ENCODE measurements around the gene HNRNPUL1. TPM values are rescaled to one million over a fixed set of nuclear protein-coding genes. Genes with fewer than 3 reads are reported as not detected.

HNRNPUL1 gene
- total and polyA plus RNA-seq, 2 donors (not counting 1 experiment from before 2014, with no cell fraction given), result 60.7 to 273 TPM

DNA sequence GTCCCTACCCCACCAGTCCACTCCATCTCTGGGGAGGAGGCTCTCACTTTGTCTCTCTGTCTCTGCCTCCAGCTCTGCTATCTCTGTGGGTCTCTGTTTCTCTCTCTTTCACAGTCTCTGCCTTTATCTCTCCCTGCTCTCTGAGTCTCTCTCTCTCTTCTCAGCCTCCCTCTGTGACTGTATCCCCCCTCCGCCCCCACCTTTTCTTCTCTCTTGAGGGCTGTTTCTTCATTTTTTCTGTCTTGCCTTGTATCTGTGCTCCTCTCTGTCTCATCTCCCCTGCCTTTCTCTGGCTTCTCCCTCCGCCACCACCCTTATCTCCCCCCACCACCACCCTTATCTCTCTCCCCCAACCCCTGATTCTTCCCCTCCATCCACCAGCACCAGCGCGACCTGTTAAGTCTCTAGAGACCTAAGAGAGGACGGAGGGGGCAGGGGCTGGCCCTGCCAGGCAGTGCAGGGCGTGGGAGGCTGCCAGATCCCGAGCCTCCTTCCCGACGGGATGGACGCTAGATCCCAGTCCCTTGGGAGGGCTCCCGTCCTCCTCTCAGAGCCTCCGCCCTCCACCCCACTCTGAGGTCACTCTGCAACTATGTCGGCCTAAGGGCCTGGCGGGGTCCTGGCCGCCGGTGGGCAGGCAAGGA, 44.1 kb upstream of the HNRNPUL1 start:
- H3K79me2 ChIP-seq (ENCODE audit: control insufficient read depth, insufficient read depth, low read length), result no peaks in the 10 kb centered on the region
- H3K36me3 ChIP-seq (replicated peaks in 1 of 2; ENCODE audit: control extremely low read depth in 1 of 2, control insufficient read depth in 1 of 2, extremely low read depth in 1 of 2, insufficient read depth in 2 of 2, low read length in 1 of 2), result no peaks in the 10 kb centered on the region
- DNase-seq, result no peak
- Mint-ChIP-seq H3K27ac (no peak overlapping the region), H3K4me1 (peaks cover 2% of the 10 kb centered on the region), H3K4me3 (no peak overlapping the region), H3K27me3 (peaks cover 57% of the 10 kb centered on the region), H3K9me3 (ENCODE audit: insufficient read depth) (no peaks in the 10 kb centered on the region)
- intact Hi-C loops (cut with micrococcal nuclease), result no loop called here
- 84% methylated on average over 14 of the region's 16 CpGs for WGBS (ENCODE audit: insufficient coverage)
- H3K9me3 ChIP-seq (ENCODE audit: control extremely low read depth in 1 of 3, control insufficient read depth in 2 of 3, insufficient read depth in 1 of 3, low read length in 2 of 3), result no peaks in the 10 kb centered on the region
- no peak overlapping the region for H2AFZ ChIP-seq (ENCODE audit: insufficient read depth, low read depth, low read length, poor library complexity, severe bottlenecking)
- H4K20me1 ChIP-seq (ENCODE audit: control insufficient read depth, insufficient read depth, low read length, poor library complexity, severe bottlenecking), result no peaks in the 10 kb centered on the region
- no peak overlapping the region for H3K4me2 ChIP-seq (replicated peaks; ENCODE audit: low read depth, low read length, poor library complexity, severe bottlenecking)
- H3K27ac ChIP-seq (ENCODE audit: low read length in 2 of 2), result no peak overlapping the region
- POLR2A ChIA-PET, result no interaction called here
- H3K4me3 ChIP-seq (ENCODE audit: control extremely low read depth in 1 of 5, extremely low read depth in 1 of 5, insufficient read depth in 1 of 5, low read depth in 2 of 5, low read length in 4 of 5), result no peak overlapping the region
- no peaks in the 10 kb centered on the region for H3K4me1 ChIP-seq (ENCODE audit: control insufficient read depth in 2 of 2, insufficient read depth in 2 of 2, low read length in 2 of 2)
- peaks cover 0 to 20% (median 5%) of the 10 kb centered on the region in 4 experiments for H3K27me3 ChIP-seq (replicated peaks in 1 of 4; ENCODE audit: control extremely low read depth in 1 of 4, control insufficient read depth in 3 of 4, insufficient read depth in 4 of 4, low read length in 3 of 4)
- no peak for ATAC-seq (ENCODE audit: low read depth)
- TF ChIP-seq, protein P1, sequence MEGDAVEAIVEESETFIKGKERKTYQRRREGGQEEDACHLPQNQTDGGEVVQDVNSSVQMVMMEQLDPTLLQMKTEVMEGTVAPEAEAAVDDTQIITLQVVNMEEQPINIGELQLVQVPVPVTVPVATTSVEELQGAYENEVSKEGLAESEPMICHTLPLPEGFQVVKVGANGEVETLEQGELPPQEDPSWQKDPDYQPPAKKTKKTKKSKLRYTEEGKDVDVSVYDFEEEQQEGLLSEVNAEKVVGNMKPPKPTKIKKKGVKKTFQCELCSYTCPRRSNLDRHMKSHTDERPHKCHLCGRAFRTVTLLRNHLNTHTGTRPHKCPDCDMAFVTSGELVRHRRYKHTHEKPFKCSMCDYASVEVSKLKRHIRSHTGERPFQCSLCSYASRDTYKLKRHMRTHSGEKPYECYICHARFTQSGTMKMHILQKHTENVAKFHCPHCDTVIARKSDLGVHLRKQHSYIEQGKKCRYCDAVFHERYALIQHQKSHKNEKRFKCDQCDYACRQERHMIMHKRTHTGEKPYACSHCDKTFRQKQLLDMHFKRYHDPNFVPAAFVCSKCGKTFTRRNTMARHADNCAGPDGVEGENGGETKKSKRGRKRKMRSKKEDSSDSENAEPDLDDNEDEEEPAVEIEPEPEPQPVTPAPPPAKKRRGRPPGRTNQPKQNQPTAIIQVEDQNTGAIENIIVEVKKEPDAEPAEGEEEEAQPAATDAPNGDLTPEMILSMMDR (IDR thresholded peaks at IDR 0.05), result no peak
- no peak for TF ChIP-seq EZH2 (IDR thresholded peaks at IDR 0.05; ENCODE audit: borderline replicate concordance, insufficient read depth, low read depth, low read length, poor library complexity, severe bottlenecking)
- CTCF ChIA-PET, result interaction anchor here (0.6 kb wide), 1 partner anchor 57 kb away, joined by 3 read pairs; no protein-coding TSS in a partner anchor
- H3K9ac ChIP-seq (ENCODE audit: low read length), result no peak overlapping the region

DNA sequence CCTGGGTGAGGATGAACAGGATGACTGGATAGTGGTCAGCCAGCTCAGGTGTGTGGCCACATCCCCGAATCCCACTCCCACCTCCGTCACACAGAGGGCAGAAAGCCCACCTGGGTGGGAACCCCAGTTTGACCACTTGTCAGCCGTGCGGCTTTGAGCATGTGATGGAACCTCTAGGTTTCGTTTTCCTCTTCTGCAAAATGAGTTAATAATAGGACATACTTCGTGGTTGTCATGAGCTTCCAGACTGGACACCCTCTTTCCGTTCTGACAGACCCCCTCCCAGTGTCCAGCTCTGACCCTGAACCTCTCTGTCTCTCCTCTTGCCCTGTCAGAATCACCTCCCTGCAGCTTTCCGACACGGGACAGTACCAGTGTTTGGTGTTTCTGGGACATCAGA, 43.4 kb upstream of the HNRNPUL1 start:
- peaks cover 64% of the 10 kb centered on the region for H3K27me3 Mint-ChIP-seq
- Histone ChIP-seq H3K36me3 (replicated peaks in 1 of 2; ENCODE audit: control extremely low read depth in 1 of 2, control insufficient read depth in 1 of 2, extremely low read depth in 1 of 2, insufficient read depth in 2 of 2, low read length in 1 of 2) (no peaks in the 10 kb centered on the region), H2AFZ (ENCODE audit: insufficient read depth, low read depth, low read length, poor library complexity, severe bottlenecking) (no peak overlapping the region), H3K27ac (ENCODE audit: low read length in 2 of 2) (no peak overlapping the region), H3K9me3 (ENCODE audit: control extremely low read depth in 1 of 3, control insufficient read depth in 2 of 3, insufficient read depth in 1 of 3, low read length in 2 of 3) (no peaks in the 10 kb centered on the region), H3K9ac (ENCODE audit: low read length) (no peak overlapping the region), H3K4me1 (ENCODE audit: control insufficient read depth in 2 of 2, insufficient read depth in 2 of 2, low read length in 2 of 2) (peaks cover under 1 to 4% of the 10 kb centered on the region in 2 donors), H3K79me2 (ENCODE audit: control insufficient read depth, insufficient read depth, low read length) (no peaks in the 10 kb centered on the region), H3K4me3 (ENCODE audit: control extremely low read depth in 1 of 5, extremely low read depth in 1 of 5, insufficient read depth in 1 of 5, low read depth in 2 of 5, low read length in 4 of 5) (no peak overlapping the region), H4K20me1 (ENCODE audit: control insufficient read depth, insufficient read depth, low read length, poor library complexity, severe bottlenecking) (no peaks in the 10 kb centered on the region), H3K4me2 (replicated peaks; ENCODE audit: low read depth, low read length, poor library complexity, severe bottlenecking) (no peak overlapping the region), H3K27me3 (replicated peaks in 1 of 4; ENCODE audit: control extremely low read depth in 1 of 4, control insufficient read depth in 3 of 4, insufficient read depth in 4 of 4, low read length in 3 of 4) (peaks cover 0 to 27% (median 8%) of the 10 kb centered on the region in 4 experiments)
- ChIA-PET CTCF (no interaction called here), POLR2A (no interaction called here)
- DNase-seq (no peak), ATAC-seq (ENCODE audit: low read depth) (no peak)
- 100% methylated on average over 2 of the region's 9 CpGs for WGBS (ENCODE audit: insufficient coverage)
- no peak overlapping the region for H3K27ac Mint-ChIP-seq
- H3K4me3 Mint-ChIP-seq, result no peak overlapping the region
- intact Hi-C loops (cut with micrococcal nuclease), result no loop called here
- no peaks in the 10 kb centered on the region for H3K9me3 Mint-ChIP-seq (ENCODE audit: insufficient read depth)
- peaks cover 6% of the 10 kb centered on the region for H3K4me1 Mint-ChIP-seq
- TF ChIP-seq, protein P1 (IDR thresholded peaks at IDR 0.05), result no peak
- TF ChIP-seq EZH2 (IDR thresholded peaks at IDR 0.05; ENCODE audit: borderline replicate concordance, insufficient read depth, low read depth, low read length, poor library complexity, severe bottlenecking), result no peak

Data from B cell (primary cell).